SH-SY5Y (cell line): Measurements from ENCODE around the gene EFCAB8.

Source experiments
- GATA2 ChIP-seq: IDR thresholded peaks from 2 replicates; pipeline ENCODE4 v1.6.1; 2011; ENCODE audit warnings: mild to moderate bottlenecking, low read depth, low read length
- GATA3 ChIP-seq: IDR thresholded peaks from 2 replicates; pipeline ENCODE4 v1.6.1; 2011; ENCODE audit warnings: low read depth, mild to moderate bottlenecking, low read length, moderate library complexity

- no peak for TF ChIP-seq GATA2
- no peak for TF ChIP-seq GATA3
These were observed 3.3 kb upstream of the EFCAB8 start for GRCh38 chr20:32855387-32855786.
